G401.6 (cell line): ENCODE data around the gene CNKSR3.

Source experiments
- FAIRE-seq: peaks from 2 replicates; lab custom pipeline; 2012; peaks lifted over from hg19 to GRCh38; lab: Jason Lieb, UNC

Gene CNKSR3

DNA sequence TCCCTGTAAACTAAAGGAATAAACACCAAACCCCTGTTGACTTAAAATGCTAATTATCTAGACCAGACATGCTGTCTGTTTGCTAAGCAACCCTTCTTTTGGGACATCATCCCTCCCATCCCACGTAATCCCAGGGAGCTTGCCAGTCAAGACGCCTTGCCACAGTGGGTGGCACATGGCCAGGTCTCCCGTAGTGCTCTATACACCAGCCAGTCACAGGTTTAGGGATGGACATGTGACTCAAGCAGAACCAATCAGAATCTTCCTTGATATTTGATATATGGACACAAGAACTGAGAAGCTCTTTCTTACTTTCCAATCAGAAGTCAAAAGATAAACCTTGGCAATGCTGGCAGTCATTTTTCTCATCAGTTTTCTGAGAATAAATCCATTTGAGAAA is 60.0 kb downstream of the CNKSR3 start:
- no peak for FAIRE-seq

DNA sequence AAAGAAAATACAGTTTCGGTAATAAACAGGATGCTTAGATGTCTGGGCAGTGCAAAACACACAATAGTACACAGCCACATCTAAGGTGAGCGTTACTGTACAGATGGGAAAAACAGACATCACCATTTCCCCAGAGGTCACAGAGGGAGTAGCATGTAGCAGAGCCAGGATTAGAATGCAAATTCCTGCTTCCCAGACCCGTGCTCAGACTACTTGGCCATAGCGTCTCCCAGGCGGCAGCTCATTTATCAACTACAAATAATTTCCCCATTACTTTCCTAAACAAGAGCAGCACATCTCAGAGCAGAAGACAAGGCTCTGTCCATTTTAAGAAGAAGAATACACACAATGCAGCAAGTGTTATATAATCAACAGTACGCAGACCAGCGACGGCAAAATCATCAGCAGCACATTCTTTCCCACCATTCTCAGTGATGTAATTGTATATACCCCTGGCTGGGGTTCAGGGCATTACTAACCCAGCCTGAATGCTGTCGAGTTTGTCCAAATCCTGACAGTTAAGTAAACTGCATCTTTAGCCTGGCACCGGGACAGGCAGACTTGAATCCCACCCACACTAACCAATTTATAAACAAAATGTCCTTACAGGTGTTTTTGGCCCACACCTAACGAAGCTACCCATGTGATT is 61.9 kb downstream of the CNKSR3 start:
- FAIRE-seq = no peak

DNA sequence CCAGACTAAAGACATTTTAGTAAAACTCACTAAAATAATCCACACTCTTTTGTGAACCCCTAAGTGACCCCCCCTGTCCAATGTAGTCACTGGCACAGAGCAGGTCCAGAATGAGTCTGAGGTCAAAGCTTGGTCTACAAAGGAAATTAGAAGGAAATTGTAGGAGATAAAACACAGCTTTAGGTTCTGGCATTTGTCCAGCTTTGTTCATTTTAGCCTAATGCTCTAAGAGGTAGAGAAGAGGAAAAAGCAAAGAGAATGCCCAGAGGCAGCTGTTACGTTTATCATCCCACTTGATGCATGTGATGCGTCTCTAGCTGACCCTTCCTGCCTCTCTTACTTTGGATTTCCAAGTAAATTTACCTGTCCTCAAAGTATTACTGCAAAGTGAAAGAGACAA is 62.5 kb downstream of the CNKSR3 start:
- FAIRE-seq = no peak

DNA sequence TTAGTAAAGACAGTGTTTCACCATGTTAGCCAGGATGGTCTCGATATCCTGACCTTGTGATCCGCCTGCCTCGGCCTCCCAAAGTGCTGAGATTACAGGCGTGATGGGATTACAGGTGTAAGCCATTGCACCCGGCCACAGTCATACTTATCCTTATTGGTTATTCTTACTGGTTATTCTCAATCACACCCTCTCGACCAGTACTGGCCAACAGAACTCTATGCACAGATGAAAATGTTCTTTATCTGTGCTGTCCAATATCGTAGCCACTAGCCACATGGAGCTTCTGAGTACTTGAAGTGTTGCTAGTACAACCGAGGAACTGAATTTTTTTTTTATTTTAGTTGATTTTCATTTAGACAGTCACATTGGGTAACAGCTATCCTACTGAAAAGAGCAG is 63.5 kb downstream of the CNKSR3 start:
- FAIRE-seq = no peak

DNA sequence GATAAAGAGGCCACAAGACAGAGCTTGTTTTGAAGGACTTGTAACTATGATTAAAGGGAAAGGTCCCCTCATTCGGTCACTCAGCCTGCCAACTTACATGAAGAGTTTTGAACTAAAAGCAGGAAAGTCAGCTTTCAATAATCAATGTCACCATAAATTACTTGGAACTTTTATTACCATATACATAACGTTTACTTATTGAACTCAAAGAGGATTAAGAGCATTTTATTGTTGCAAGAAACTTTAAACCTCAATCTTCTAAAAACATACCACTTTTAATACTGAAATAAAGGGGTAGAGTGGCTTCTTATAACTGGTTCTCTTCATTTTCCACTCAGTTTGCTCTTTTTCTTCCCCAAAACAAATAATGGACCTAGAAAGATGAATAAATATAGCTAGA is 65.1 kb downstream of the CNKSR3 start:
- no peak for FAIRE-seq

DNA sequence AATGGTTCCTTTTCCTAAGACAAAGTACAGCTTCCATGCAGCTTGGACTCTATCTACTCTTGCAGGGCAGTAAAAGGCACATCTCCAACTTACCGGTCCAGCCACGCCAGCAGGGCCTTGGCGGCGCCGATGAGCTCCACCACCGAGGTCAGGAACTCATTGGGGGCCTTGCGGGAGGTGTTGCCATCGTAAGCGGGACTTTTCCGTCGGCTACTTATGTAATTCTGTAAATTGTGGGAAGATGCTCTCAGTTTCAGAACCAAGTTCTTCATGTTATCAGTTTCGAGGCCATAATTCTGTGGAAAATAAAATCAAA is 68.5 kb downstream of the CNKSR3 start:
- no peak for FAIRE-seq

DNA sequence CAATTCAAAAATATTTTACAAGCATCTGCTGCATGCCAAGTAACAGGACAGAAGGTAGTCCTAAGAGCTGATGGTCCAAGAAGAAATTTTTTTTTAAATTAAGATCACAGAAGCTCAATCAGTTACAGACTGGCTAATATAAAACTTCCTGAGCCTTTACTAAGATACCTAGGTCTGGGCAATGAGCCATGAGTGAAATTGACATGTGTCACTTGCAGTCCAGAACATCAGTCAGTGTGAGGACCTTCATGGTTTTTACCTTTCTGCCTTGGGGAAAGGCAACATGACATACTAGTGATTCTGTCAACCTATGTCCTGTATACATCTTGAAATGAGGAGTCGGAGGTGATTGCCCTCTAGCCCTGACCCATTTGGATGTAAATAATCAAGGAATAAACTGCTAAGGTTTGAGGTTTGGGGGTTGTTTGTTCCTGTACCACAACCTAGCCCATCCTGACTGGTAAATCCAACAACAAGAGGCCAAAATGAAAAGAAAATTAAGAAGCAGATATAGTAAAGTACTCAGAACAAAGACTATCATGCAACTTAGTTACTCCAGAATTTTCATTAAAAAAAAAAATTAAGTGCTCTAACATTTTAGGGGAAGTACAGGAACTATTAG is 70.0 kb downstream of the CNKSR3 start:
- no peak for FAIRE-seq

DNA sequence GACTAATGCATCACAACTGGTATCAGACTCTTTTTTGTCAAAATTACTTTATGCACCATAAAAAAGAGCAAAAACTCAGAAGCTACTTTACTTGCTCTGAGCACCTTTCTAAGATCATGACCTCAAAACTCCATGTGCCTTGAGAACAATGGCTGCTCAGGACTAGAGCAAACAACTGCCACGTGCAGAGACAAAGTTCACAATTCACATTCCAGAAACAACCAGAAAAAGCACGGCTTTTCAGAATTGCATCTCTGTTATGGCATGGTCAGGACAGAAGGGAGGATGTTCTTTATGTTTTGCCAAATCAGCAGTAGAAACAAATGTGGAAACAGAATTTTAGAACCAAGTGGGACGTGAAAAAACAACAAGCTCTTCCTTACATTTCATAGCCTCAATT is 70.5 kb downstream of the CNKSR3 start:
- no peak for FAIRE-seq

DNA sequence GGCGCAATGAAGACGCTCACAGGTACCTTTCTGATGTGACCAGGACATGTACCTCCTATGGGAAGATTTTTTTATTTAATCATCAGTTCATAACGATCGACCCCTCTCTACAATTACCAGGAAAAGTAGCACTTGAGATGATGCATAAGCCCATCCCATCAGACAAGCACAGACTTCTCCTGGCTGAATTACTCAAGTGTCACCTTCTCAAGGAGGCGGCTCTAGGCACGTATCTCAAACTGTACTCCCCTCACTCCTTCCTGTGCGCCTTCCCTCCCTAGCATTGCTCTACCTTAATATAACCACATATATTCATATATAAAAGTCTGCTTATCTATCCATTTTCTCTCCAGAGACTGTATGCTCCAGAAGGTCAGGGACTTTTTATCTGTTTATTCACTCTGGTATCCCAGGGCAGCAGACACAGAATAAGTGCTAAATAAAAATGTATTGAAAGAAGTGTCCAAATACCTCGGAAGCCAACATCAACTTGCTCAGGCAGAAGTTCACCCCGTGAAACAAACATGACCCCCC is 71.5 kb downstream of the CNKSR3 start:
- no peak for FAIRE-seq

DNA sequence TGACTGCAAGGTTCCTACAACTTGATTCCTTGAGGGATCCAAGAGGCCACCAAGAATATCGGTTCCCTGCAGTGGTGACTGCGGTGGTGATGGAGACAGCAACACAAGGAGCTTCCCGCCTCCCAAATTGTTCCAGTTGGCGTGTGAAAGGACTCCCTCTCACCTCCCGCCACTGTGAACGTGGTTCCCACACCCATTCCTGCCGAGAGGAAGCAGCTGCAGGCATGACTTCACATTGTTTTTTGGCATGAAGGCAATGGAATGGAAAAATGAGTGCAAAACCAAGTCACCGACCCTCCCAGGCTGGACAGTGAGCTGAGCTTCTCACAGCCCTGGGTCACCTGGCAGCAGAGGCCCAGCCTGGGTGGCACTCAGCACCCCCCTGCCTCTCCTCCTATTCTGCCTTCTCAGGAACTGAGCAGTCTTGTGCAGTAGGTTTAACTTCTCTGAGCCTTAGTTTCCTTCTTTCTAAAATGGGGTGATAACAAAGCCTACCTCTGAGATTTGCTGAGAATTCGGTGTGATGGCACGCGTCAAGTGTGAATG is 75.0 kb downstream of the CNKSR3 start:
- no peak for FAIRE-seq

DNA sequence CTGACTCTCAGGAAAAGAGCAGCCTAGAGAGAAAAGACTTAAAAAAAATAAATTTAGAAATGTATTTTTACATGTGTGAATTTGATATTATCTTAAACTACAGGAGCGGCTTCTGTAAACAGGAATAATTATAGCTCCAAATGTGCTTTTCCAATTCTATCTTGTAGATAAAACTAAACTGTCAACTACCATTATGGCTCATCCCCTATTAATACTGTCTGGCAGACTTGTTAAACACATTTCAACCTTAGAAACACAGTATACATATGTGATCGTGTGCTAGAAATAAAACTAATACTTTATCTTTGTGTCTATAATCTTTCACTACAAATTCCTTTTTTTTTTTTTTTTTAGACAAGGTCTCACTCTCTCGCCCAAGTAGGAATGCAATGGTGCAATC is 75.8 kb downstream of the CNKSR3 start:
- FAIRE-seq = no peak

DNA sequence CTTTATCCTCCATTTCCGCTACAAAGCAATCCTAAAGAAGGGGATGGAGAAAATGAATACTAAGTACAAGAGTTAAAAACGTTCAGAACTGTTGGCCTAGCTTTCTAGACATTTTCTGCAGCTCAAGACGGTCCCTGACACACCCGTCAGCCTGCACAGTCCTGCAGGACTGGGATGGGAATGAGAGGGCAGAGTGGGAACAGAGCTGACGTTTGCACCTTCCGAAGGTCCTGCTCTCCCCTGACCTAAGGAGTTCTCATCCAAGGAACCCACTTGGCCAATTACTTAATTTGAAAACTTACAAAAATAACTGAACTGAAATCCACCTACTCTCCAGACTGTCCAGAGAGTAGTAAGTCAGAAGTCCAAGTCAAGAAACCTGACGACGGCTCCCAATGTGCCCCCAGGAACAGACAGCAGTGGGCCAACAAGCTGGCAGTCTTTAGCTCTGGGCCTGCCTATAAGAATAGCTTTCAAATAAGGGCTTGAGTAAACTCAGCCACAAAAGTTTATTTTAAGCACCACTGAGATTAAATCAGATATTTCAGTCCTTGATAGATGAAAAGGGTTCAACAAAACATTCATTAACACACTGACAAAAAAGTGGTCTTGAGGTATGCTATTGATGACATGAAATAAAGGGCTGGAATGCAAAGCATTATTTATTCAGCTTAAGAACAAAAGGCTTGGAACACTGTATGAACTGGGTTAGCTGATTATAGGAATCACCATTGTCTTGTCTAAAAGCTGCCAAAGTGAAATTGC is 76.8 kb downstream of the CNKSR3 start:
- FAIRE-seq = no peak

DNA sequence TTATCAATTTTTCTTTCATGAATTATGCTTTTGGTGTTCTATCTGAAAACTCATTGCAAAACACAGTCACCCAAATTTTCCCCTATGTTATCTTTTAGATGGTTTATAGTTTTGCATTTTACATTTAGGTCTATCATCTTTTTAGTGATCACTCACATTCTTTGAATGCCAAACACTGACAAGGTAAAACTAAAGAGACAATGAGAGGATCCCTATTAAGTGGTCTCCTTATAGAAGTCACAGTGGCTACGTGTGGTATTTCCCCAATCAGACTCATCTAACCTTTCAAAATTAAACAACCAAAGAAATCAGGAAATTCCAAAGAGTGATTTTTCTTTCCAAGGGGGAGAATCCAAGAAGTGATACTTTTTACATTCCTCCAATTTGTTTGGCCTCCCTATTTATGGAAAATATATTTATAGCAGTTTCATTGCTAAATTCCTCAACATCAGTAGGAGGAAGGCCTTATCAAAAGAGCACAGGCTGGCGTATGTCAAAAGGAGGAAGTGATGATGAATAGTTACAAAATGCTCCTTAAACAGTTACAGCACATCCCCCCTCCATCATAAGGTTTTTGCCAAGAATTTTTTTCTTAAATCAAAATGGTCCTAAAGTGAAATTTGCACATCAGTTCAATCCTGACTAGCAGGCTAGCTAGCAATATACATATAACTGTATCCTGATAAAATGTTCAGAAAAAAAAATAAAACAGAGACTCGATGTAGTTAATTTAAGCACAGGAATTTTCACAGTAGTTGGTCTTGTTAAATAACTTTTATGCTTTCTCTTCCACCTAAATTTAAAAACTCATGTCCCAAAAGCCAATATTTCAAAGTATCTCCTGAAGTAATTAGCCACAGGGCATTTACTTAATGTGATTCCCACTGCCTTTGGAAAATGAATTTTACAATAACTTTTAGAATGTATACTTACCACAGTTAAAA is 77.7 kb downstream of the CNKSR3 start:
- no peak for FAIRE-seq

DNA sequence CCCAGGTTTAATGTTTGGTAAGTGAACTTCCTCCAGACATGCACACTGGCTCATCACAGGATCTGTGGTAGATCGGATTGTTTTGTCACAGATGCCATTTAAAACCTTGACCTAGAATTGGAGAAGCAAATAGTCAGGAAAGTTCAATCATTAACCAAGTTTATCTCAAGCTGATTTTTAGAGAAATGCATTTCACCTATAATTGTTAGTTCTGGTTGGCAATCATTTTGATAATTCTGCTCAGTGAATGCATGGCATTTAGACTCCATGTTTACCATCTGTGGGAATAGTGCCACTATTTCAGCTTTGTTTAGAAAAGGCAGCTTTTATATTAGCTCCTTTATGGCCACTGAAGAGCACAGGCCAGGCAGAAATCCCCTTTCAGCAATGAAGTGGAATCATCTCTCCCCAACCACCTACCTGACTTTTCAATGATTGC is 80.0 kb downstream of the CNKSR3 start:
- FAIRE-seq = no peak

DNA sequence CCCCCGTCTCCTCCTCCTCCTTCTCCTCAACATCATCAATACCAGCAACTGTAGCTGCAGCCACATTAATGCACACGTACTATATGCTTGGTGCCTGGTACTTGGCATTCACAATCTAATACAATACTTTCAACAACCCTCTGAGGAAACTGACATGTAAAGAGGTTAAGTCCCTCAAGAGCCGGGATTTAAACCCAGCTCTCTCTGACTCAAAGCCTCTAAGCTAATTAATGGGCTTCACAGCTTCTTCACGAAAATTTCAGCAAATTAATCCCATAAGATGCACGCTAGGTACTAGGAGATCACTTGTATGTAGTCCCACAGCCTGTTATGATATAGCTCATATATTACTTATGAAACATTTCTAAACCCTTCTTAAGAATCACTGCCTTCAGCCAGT is 80.8 kb downstream of the CNKSR3 start:
- FAIRE-seq = no peak

DNA sequence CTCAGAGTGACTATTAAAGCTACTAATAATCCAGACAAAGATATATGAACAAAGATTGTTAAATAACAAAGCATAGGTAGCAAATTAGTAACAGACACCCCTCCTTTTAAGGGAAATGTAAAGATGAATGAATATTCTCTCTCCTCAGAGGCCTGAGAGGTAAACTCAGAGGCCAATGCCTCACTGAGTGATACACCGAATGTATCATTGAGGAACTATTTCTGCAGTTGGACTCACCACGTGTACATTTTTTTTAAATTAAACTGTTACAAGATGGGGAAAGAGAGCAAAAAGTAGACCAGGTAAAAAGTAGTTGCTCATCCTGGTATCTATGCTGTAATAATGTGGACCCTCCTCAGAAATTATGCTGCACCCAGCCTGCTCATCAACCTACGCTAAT is 81.6 kb downstream of the CNKSR3 start:
- FAIRE-seq = no peak

DNA sequence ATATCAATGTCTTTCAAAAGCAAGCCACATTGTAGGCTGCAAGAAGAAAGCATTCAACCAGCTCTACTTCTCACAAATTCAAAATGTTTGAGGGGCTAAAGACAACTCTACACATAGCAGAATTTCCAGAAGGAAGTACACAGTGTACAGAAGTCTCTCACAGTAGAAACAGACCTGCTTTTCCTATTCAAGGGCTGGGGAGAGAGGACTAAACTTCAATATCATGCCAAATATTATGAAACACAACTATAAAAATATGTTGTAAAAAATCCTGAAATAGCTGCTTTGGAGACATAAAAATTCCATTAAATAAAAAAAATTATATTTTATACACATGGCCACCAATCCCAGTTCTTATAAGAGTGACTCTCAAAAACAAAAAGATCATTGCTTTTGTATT is 83.0 kb downstream of the CNKSR3 start:
- no peak for FAIRE-seq

DNA sequence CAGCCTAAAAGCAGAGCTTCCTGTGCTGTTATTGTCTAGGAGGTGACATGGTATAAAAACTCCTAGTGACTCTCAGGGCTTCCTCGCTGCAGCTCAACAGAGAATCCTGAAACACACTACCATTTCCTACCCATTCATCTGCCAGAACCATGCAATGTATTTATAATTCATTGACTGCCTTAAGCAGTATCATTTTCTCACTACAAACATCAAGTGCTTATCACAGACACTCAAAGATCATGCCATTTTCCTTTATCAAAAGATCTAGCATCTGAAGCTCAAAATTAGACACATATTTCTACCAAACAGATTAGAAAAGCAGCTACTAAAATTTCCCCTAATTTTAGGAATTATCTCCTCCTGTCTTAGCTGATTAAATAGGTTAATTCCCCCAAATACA is 83.5 kb downstream of the CNKSR3 start:
- FAIRE-seq = no peak

DNA sequence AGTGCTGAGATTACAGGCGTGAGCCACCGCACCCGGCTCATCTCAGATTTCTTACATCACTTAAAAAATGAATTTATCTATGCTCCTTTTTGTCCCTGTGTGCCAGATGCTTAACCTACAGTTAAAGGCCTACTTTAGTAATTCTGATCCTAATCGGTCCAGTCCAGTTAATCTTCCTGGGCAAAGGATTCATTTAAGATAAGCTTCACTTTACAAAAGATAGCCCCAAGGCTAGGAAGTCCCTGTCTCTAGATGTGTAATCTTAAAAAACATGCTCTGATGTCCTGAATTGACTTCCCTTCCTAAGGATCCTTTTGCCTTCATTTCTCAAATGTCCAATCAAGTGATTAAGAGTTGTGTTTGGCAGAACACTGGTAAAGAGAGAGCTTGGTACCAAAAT is 85.5 kb downstream of the CNKSR3 start:
- FAIRE-seq = no peak

DNA sequence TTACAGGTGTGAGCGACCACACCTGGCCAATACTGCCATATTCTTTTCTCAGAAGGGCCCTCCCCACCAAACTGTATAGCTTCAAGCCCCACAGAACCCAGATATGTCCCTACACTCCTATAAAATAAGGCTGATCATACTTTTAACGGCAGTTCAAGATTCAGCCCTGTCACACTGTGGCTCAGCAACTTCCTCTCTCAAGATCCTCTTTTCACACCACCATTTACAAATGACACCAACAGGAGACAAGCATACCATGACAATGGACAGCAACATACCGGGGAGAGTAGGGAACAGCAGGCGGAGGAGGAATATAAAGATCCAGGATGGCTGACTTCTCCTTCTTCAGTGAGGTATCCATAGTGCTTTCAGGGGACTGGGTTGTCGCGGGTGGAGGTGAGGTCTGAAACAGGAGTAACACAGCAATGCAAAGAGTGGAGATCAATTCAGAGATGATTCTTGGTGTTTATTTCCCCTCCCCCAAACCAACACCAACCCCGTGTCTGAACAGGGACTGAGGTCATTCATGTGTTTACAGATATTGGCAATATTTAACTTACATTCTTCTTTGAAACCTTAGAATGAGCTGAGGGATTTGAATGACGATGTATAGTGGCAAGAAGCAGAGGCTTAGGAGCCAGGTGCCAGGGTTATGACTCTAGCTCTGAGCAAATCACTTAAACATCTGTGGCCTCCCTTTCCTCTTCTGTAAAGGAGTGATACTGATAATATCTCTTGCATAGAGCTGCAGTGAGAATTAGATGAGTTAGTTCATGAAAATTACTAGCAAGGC is 96.3 kb downstream of the CNKSR3 start:
- FAIRE-seq = no peak

DNA sequence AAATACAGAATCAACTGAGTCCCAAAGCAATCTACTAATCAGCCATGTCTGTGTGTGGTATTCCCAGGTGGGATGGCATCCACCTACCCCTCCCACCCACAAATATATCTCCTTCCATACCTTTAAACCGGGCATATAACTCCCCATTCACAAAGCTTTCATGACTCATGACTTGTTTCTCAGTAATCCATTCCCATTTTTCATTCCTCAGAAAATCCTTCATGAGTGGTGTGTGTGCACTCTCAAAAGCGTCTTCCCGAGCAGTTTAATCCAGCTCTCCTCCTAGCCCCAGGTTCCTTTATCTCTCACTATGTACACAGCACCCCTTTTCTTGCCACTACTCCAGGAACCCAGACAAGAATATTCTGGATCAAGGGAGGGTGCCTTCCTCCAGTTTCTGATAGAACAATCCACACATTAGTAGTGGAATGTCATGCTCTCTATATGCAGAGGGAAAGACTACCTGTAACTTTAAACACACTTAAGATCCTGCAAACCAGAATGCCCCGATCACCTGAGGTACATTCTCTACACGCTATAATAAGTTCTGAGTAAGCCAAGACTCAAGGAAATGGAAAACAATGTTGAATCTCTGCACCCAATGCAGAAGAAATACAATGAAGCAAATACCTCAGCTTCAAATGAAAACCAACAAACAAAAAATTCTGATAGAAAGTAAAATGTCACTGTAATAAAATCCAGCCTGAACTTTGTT is 98.2 kb downstream of the CNKSR3 start:
- FAIRE-seq = no peak
